ENCODE results near the gene SELP. TPM values are rescaled to one million over a fixed set of nuclear protein-coding genes. Genes with fewer than 3 reads are reported as not detected.

Gene SELP
- polyA plus RNA-seq, 1 donor (not counting 4 experiments of a cell fraction or from before 2014, with no cell fraction given) = 0.09 TPM

- Histone ChIP-seq H3K27me3 (ENCODE audit: control insufficient read depth, extremely low read depth, insufficient read depth, low read length) (peaks cover 13% of the 10 kb centered on the region), H3K4me3 (ENCODE audit: control insufficient read depth in 2 of 3, extremely low read depth in 1 of 3, insufficient read depth in 2 of 3, low read depth in 1 of 3, low read length in 3 of 3) (no peak overlapping the region), H4K20me1 (ENCODE audit: control insufficient read depth, extremely low read depth, insufficient read depth, low read length) (no peaks in the 10 kb centered on the region), H3K4me1 (ENCODE audit: control insufficient read depth, extremely low read depth, insufficient read depth, low read length) (no peaks in the 10 kb centered on the region), H2AFZ (ENCODE audit: control insufficient read depth, low read length) (no peak overlapping the region), H3K9ac (ENCODE audit: control insufficient read depth, extremely low read depth, insufficient read depth, low read length) (no peak overlapping the region), H3K79me2 (ENCODE audit: control insufficient read depth, insufficient read depth, low read length) (no peaks in the 10 kb centered on the region), H3K27ac (ENCODE audit: control insufficient read depth, insufficient read depth, low read length) (no peak overlapping the region), H3K9me3 (ENCODE audit: control insufficient read depth, low read depth, low read length) (no peaks in the 10 kb centered on the region), H3K9me1 (ENCODE audit: control insufficient read depth, extremely low read depth, insufficient read depth, low read length) (no peaks in the 10 kb centered on the region), H3K4me2 (ENCODE audit: control insufficient read depth, extremely low read depth, insufficient read depth, low read depth, low read length) (no peak overlapping the region), H3K36me3 (ENCODE audit: control insufficient read depth in 2 of 2, extremely low read depth in 1 of 2, insufficient read depth in 2 of 2, low read length in 2 of 2) (no peaks in the 10 kb centered on the region)
- dilution Hi-C loops (cut with MboI; ENCODE audit: extremely low pct_ligation_motif_present, low sequenced_read_pairs) = no loop called here
- FAIRE-seq (no peak), DNase-seq (ENCODE audit: low read depth, low spot score) (no peak)
- TF ChIP-seq EZH2 (IDR thresholded peaks at IDR 0.05; ENCODE audit: low read length) (no peak), CTCF (optimal IDR thresholded peaks at IDR 0.05 in 1 of 3, IDR thresholded peaks at IDR 0.05 in 1 of 3, conservative IDR thresholded peaks at IDR 0.05 in 1 of 3; ENCODE audit: extremely low read depth in 1 of 3, insufficient read depth in 2 of 3, low read length in 3 of 3) (no peak)
Measured at GRCh38 chr1:169577981-169578738, 51.8 kb downstream of the SELP start.

DNA sequence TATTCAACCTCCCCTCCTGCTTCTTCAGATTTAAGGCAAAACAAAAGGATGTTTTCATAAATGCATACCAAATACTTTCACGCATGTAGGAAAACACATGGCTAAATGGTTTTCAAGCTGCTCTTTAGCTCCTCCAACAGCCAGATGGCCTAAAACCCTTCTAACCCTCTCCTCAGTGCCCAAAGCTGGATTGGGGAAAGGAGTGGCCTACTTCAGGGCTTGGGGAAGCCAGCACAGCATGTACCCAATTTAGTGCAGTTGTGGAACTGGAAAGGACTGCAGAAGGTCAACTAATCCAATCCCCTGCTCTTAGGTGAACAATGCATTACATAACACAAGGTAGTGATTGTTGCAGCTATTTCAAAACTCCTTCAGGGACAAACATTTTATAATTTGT is 53.0 kb downstream of the SELP start:
- no peaks in the 10 kb centered on the region for H3K9me3 ChIP-seq (ENCODE audit: control insufficient read depth, low read depth, low read length)
- H3K27me3 ChIP-seq (ENCODE audit: control insufficient read depth, extremely low read depth, insufficient read depth, low read length) = peaks cover 13% of the 10 kb centered on the region
- H3K4me2 ChIP-seq (ENCODE audit: control insufficient read depth, extremely low read depth, insufficient read depth, low read depth, low read length) = no peak overlapping the region
- no peaks in the 10 kb centered on the region for H3K4me1 ChIP-seq (ENCODE audit: control insufficient read depth, extremely low read depth, insufficient read depth, low read length)
- dilution Hi-C loops (cut with MboI; ENCODE audit: extremely low pct_ligation_motif_present, low sequenced_read_pairs) = no loop called here
- TF ChIP-seq CTCF (optimal IDR thresholded peaks at IDR 0.05 in 1 of 3, IDR thresholded peaks at IDR 0.05 in 1 of 3, conservative IDR thresholded peaks at IDR 0.05 in 1 of 3; ENCODE audit: extremely low read depth in 1 of 3, insufficient read depth in 2 of 3, low read length in 3 of 3) (no peak), EZH2 (IDR thresholded peaks at IDR 0.05; ENCODE audit: low read length) (no peak)
- H3K79me2 ChIP-seq (ENCODE audit: control insufficient read depth, insufficient read depth, low read length) = no peaks in the 10 kb centered on the region
- H3K9me1 ChIP-seq (ENCODE audit: control insufficient read depth, extremely low read depth, insufficient read depth, low read length) = no peaks in the 10 kb centered on the region
- FAIRE-seq (no peak), DNase-seq (ENCODE audit: low read depth, low spot score) (no peak)
- H3K27ac ChIP-seq (ENCODE audit: control insufficient read depth, insufficient read depth, low read length) = no peak overlapping the region
- H3K4me3 ChIP-seq (ENCODE audit: control insufficient read depth in 2 of 3, extremely low read depth in 1 of 3, insufficient read depth in 2 of 3, low read depth in 1 of 3, low read length in 3 of 3) = no peak overlapping the region
- no peaks in the 10 kb centered on the region for H4K20me1 ChIP-seq (ENCODE audit: control insufficient read depth, extremely low read depth, insufficient read depth, low read length)
- H3K9ac ChIP-seq (ENCODE audit: control insufficient read depth, extremely low read depth, insufficient read depth, low read length) = no peak overlapping the region
- no peak overlapping the region for H2AFZ ChIP-seq (ENCODE audit: control insufficient read depth, low read length)
- H3K36me3 ChIP-seq (ENCODE audit: control insufficient read depth in 2 of 2, extremely low read depth in 1 of 2, insufficient read depth in 2 of 2, low read length in 2 of 2) = no peaks in the 10 kb centered on the region
